K562 (cell line): ENCODE results near the gene AQP6. TPM values are rescaled to one million over a fixed set of nuclear protein-coding genes. Genes with fewer than 3 reads are reported as not detected.

Source experiments
- CHD2 ChIP-seq: IDR thresholded peaks from 2 replicates; pipeline ENCODE4 v1.6.1; 2011; ENCODE audit warnings: low read depth, low read length
- DPF2 ChIP-seq: fragments of 450-650 bp; IDR thresholded peaks from 2 replicates; pipeline ENCODE4 v1.6.1; 2016
- GABPA ChIP-seq: fragments of 200-800 bp; sonication (Bioruptor generic); conservative IDR thresholded peaks from 2 replicates; pipeline ENCODE4 v1.6.1; 2016; ENCODE audit warnings: low read depth, missing genetic modification characterization, missing compliant biosample characterization
- HCFC1 ChIP-seq: IDR thresholded peaks from 2 replicates; pipeline ENCODE4 v1.6.1; 2012; ENCODE audit warnings: low read depth, low read length, improper control_type of control experiment
- L3MBTL2 ChIP-seq: fragments of 450-650 bp; IDR thresholded peaks from 2 replicates; pipeline ENCODE4 v1.6.1; 2016; ENCODE audit warnings: mild to moderate bottlenecking, moderate library complexity
- MCM5 ChIP-seq: fragments of 450-650 bp; IDR thresholded peaks from 2 replicates; pipeline ENCODE4 v1.6.1; 2016; ENCODE audit warnings: low read depth
- MECOM ChIP-seq: fragments of 250-450 bp; sonication (Bioruptor Pico); IDR thresholded peaks from 2 replicates; pipeline ENCODE4 v1.8.0; 2022; ENCODE audit warnings: inconsistent platforms
- NFE2L1 ChIP-seq: fragments of 450-650 bp; IDR thresholded peaks from 2 replicates; pipeline ENCODE4 v1.6.1; 2016; ENCODE audit warnings: missing genetic modification characterization, low read depth, mild to moderate bottlenecking, missing compliant biosample characterization, moderate library complexity, borderline replicate concordance
- NR2F6 ChIP-seq: fragments of 450-650 bp; formaldehyde crosslinking; IDR thresholded peaks from 2 replicates; pipeline ENCODE4 v1.4.0; 2020; ENCODE audit warnings: mild to moderate bottlenecking
- PCBP2 ChIP-seq: fragments of 200-400 bp; formaldehyde crosslinking; IDR thresholded peaks from 2 replicates; pipeline ENCODE4 v1.6.1; 2018; ENCODE audit warnings: low read length, low read depth, mild to moderate bottlenecking, moderate library complexity; ENCODE audit not compliant: poor library complexity, severe bottlenecking
- TAF15 ChIP-seq: fragments of 200-400 bp; formaldehyde crosslinking; IDR thresholded peaks from 2 replicates; pipeline ENCODE4 v1.6.1; 2017; ENCODE audit warnings: mild to moderate bottlenecking, low read depth, low read length, moderate library complexity
- TOE1 ChIP-seq, 2 experiments: fragments of 450-650 bp in 1 of 2; sonication (generic) in 1 of 2; formaldehyde crosslinking in 1 of 2; IDR thresholded peaks; 2 replicates each; pipeline versions ENCODE4 v1.7.1 to v1.8.0; 2016 to 2022; ENCODE audit warnings: borderline replicate concordance in 2 of 2, mild to moderate bottlenecking in 2 of 2, antibody characterized with exemption in 1 of 2, inconsistent platforms in 1 of 2, low read depth in 1 of 2, missing genetic modification reagents in 1 of 2, moderate library complexity in 1 of 2
- ZC3H8 ChIP-seq: fragments of 450-650 bp; IDR thresholded peaks from 2 replicates; pipeline ENCODE4 v1.6.1; 2017
- ZNF57 ChIP-seq: fragments of 450-650 bp; formaldehyde crosslinking; IDR thresholded peaks from 2 replicates; pipeline ENCODE4 v1.4.0; 2020; ENCODE audit warnings: mild to moderate bottlenecking, moderate library complexity
- polyA plus RNA-seq, 8 experiments: library from polyadenylated mRNA; depleted of rRNA in 4 of 8; stranded (reverse) in 5 of 8; unstranded in 3 of 8; fragments of >200 nt; fragmentation: Nextera tagmentation in 2 of 8; fragmentation: Illumina TruSeq in 1 of 8; extraction: Ambion mirVana in 2 of 8; extraction: Trizol in 1 of 8; gene quantifications; 2 replicates each; pipeline versions ENCODE4 v1.2.1 to v1.2.3, GENCODE V29; 2011 to 2014; ENCODE audit warnings: inconsistent platforms in 1 of 8, missing spikeins in 1 of 8
- total RNA-seq, 7 experiments: library from RNA; depleted of rRNA in 6 of 7; stranded (reverse); fragments of >200 nt in 6 of 7; fragmentation: Illumina TruSeq in 2 of 7; extraction: Trizol in 2 of 7; gene quantifications; 2 replicates each; pipeline versions ENCODE4 v1.2.1 to v1.2.3, GENCODE V29; 2011 to 2021; ENCODE audit warnings: low replicate concordance in 1 of 7
- TF ChIP-seq, protein P1 (sequence below): fragments of 200-800 bp; sonication (Bioruptor generic); IDR thresholded peaks from 2 replicates; pipeline ENCODE4 v1.6.1; 2017; ENCODE audit warnings: missing genetic modification characterization, missing compliant biosample characterization
- TF ChIP-seq, protein P2 (sequence below): sonication (generic); formaldehyde crosslinking; IDR thresholded peaks from 2 replicates; pipeline ENCODE4 v1.8.0; 2022; ENCODE audit warnings: mild to moderate bottlenecking, missing genetic modification reagents
- TF ChIP-seq, protein P3 (sequence below): fragments of 250-450 bp; sonication (Bioruptor Pico); IDR thresholded peaks from 2 replicates; pipeline ENCODE4 v1.5.0; 2021
- TF ChIP-seq, protein P4 (sequence below): fragments of 250-450 bp; sonication (Bioruptor Pico); IDR thresholded peaks from 2 replicates; pipeline ENCODE4 v1.6.1; 2021; ENCODE audit warnings: mild to moderate bottlenecking
- TF ChIP-seq, protein P5 (sequence below): fragments of 250-450 bp; sonication (Bioruptor Pico); IDR thresholded peaks from 2 replicates; pipeline ENCODE4 v1.4.0; 2020; ENCODE audit warnings: borderline replicate concordance

Gene AQP6
- total and polyA plus RNA-seq, 9 of the 15 experiments (the other 6 are each of a cell fraction or from before 2014, with no cell fraction given), result 0.05 to 0.12 TPM; not detected in 7

DNA sequence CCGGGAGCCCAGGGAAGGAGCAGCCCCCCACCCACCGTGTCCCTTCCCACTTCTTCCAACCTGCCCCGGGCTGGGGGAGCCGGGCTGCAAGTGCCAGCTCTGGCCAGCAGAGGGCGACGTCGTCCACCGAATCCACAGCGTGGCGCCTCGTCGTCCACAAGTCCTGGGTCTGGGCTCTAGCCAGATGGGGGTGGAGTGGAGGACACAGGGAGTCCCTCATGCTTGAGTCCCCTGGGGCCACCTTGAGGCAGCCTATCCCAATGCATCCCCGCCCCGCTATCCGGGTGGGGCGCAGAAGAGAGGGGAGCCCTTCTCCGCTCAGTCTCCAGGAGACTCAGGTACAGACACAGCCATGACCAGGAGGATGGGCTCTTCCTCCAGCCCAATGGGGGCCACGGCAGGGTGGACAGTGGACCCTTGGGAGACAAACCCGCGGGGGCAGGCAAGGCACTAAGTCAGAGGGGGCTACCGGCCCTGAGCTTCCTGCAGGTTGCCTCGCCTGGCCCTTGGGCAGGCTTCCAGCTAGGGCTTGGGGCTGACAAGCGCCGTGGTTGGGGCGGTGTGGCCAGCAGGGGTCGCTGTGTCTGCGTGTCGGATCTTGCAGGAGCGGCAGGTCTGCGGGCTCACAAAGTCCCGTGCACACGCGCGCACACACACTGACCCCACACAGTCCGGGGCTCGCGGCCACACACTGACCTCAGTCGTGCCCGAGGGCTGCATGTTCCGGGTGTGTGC lies 5.5 kb upstream of the AQP6 start (continued):
- no peak; the same call in 1 of the 2 replicates for TF ChIP-seq HCFC1
- TF ChIP-seq NFE2L1 (tag), result no peak
- TF ChIP-seq, protein P1, sequence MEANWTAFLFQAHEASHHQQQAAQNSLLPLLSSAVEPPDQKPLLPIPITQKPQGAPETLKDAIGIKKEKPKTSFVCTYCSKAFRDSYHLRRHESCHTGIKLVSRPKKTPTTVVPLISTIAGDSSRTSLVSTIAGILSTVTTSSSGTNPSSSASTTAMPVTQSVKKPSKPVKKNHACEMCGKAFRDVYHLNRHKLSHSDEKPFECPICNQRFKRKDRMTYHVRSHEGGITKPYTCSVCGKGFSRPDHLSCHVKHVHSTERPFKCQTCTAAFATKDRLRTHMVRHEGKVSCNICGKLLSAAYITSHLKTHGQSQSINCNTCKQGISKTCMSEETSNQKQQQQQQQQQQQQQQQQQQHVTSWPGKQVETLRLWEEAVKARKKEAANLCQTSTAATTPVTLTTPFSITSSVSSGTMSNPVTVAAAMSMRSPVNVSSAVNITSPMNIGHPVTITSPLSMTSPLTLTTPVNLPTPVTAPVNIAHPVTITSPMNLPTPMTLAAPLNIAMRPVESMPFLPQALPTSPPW, result peak; percentile 48; the same call in 1 of the 2 replicates
- TF ChIP-seq, protein P2, sequence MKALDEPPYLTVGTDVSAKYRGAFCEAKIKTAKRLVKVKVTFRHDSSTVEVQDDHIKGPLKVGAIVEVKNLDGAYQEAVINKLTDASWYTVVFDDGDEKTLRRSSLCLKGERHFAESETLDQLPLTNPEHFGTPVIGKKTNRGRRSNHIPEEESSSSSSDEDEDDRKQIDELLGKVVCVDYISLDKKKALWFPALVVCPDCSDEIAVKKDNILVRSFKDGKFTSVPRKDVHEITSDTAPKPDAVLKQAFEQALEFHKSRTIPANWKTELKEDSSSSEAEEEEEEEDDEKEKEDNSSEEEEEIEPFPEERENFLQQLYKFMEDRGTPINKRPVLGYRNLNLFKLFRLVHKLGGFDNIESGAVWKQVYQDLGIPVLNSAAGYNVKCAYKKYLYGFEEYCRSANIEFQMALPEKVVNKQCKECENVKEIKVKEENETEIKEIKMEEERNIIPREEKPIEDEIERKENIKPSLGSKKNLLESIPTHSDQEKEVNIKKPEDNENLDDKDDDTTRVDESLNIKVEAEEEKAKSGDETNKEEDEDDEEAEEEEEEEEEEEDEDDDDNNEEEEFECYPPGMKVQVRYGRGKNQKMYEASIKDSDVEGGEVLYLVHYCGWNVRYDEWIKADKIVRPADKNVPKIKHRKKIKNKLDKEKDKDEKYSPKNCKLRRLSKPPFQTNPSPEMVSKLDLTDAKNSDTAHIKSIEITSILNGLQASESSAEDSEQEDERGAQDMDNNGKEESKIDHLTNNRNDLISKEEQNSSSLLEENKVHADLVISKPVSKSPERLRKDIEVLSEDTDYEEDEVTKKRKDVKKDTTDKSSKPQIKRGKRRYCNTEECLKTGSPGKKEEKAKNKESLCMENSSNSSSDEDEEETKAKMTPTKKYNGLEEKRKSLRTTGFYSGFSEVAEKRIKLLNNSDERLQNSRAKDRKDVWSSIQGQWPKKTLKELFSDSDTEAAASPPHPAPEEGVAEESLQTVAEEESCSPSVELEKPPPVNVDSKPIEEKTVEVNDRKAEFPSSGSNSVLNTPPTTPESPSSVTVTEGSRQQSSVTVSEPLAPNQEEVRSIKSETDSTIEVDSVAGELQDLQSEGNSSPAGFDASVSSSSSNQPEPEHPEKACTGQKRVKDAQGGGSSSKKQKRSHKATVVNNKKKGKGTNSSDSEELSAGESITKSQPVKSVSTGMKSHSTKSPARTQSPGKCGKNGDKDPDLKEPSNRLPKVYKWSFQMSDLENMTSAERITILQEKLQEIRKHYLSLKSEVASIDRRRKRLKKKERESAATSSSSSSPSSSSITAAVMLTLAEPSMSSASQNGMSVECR (CRISPR knock-in tag), result no peak; the same call in 1 of the 2 replicates
- no peak; the same call in 1 of the 2 replicates for TF ChIP-seq TOE1 (IDR thresholded peaks at IDR 0.05; ENCODE audit: borderline replicate concordance)
- TF ChIP-seq TOE1 (CRISPR knock-in tag; IDR thresholded peaks at IDR 0.05; ENCODE audit: borderline replicate concordance, low read depth), result no peak
- no peak for TF ChIP-seq MECOM (CRISPR knock-in tag)
- TF ChIP-seq MCM5, result no peak
- no peak for TF ChIP-seq GABPA (tag)
- no peak for TF ChIP-seq PCBP2
- TF ChIP-seq DPF2, result peak; percentile 38; the same call in 1 of the 2 replicates
- no peak for TF ChIP-seq ZC3H8
- TF ChIP-seq L3MBTL2, result peak; percentile 67
- TF ChIP-seq, protein P3, sequence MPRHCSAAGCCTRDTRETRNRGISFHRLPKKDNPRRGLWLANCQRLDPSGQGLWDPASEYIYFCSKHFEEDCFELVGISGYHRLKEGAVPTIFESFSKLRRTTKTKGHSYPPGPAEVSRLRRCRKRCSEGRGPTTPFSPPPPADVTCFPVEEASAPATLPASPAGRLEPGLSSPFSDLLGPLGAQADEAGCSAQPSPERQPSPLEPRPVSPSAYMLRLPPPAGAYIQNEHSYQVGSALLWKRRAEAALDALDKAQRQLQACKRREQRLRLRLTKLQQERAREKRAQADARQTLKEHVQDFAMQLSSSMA (CRISPR knock-in tag), result no peak
- 0 out of 2 replicates have a peak, but pooled peaks have one; percentile 22 for TF ChIP-seq CHD2
- TF ChIP-seq, protein P4, sequence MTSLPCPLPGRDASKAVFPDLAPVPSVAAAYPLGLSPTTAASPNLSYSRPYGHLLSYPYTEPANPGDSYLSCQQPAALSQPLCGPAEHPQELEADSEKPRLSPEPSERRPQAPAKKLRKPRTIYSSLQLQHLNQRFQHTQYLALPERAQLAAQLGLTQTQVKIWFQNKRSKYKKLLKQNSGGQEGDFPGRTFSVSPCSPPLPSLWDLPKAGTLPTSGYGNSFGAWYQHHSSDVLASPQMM (CRISPR knock-in tag), result no peak
- TF ChIP-seq, protein P5, sequence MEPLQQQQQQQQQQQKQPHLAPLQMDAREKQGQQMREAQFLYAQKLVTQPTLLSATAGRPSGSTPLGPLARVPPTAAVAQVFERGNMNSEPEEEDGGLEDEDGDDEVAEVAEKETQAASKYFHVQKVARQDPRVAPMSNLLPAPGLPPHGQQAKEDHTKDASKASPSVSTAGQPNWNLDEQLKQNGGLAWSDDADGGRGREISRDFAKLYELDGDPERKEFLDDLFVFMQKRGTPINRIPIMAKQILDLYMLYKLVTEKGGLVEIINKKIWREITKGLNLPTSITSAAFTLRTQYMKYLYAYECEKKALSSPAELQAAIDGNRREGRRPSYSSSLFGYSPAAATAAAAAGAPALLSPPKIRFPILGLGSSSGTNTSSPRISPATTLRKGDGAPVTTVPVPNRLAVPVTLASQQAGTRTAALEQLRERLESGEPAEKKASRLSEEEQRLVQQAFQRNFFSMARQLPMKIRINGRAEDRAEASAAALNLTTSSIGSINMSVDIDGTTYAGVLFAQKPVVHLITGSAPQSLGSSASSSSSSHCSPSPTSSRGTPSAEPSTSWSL (CRISPR knock-in tag), result peak; percentile 23; the same call in 1 of the 2 replicates
- no peak for TF ChIP-seq TAF15
- no peak for TF ChIP-seq ZNF57
- TF ChIP-seq NR2F6, result no peak
